HG03095 (cell line): ENCODE results near the gene NOXRED1.

Source experiments
- ATAC-seq: cut with Tn5 transposase; IDR thresholded peaks from one replicate; pipeline ENCODE4 v1.9.1; 2021; ENCODE audit warnings: moderate library complexity; ENCODE audit not compliant: unreplicated experiment

Gene NOXRED1

DNA sequence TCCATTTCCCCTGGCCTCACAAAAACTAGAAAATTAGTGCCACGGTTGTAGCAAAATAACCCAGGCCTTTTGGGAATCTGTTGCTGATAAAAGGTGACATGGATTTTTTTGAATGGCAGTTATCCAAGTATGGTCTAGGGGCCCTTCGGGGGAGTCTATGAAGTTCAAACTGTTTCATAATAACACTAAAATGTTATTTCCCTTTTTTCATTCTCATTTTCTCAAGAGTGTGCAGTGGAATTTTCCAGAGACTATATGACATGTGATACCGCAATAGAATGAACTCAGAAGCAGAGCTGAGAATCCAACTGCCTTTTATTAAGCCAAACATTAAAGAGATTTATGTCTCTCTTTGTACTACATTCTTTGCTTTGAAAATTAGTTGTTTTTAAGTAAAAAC lies 75.6 kb downstream of the NOXRED1 start:
- ATAC-seq = no peak

GRCh38 chr14:77346495-77346894 lies 76.8 kb downstream of the NOXRED1 start:
- ATAC-seq = no peak

DNA sequence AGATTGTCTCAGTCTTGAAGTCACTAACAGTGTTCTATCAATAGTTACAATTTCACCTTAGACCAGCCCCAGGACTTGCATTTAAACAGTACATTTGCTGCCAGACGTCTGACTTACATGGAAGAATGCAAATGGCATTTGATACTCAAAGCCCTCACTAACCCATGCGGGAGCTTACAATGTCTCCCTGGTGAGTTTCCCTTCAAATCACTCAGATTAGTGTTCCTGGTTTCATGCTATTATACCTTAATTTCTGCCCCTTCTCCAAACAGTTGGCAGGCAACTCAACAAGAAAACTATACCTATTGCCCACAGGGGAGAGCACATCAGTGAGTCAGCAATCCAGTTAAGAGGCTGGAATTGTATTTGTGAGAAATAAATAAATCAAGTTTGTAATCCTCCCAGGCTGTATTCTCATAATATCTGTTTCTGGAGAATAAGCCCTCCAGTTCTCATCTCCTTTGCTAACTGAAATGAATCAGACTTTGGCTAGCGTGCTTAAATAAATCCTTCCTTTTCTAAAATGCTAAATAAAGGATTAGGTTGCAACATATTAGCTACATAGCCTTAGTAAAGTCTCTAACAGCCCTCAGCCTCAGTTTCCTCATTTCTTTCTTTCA lies 78.8 kb downstream of the NOXRED1 start:
- no peak for ATAC-seq
